HepG2 (cell line): ENCODE measurements around the gene ZNF771. TPM values are rescaled to one million over a fixed set of nuclear protein-coding genes. Genes with fewer than 3 reads are reported as not detected.
A peak's percentile ranks its signal among the peaks of the same experiment; 100 is the strongest.

Experiments used
- AKAP8 ChIP-seq: sonication (generic); formaldehyde crosslinking; IDR thresholded peaks from 2 replicates; pipeline ENCODE4 v1.5.1; 2020; ENCODE audit warnings: mild to moderate bottlenecking, missing genetic modification reagents
- ASH2L ChIP-seq: fragments of 300-600, 200-600 bp; sonication (generic); IDR thresholded peaks from 2 replicates; pipeline ENCODE4 v1.7.0; 2017; ENCODE audit warnings: low read depth, mild to moderate bottlenecking, moderate library complexity, mixed read lengths, low read length; ENCODE audit not compliant: insufficient read length
- DDIT3 ChIP-seq: sonication (generic); formaldehyde crosslinking; IDR thresholded peaks from 2 replicates; pipeline ENCODE4 v1.4.0; 2020; ENCODE audit warnings: mild to moderate bottlenecking, missing genetic modification reagents
- ETV6 ChIP-seq: sonication (generic); formaldehyde crosslinking; conservative IDR thresholded peaks from 2 replicates; pipeline ENCODE4 v1.4.0; 2020; ENCODE audit warnings: missing genetic modification reagents
- IRF2 ChIP-seq: IDR thresholded peaks from 2 replicates; pipeline ENCODE4 v1.6.1; 2018; ENCODE audit warnings: missing genetic modification reagents, missing compliant biosample characterization
- MTF2 ChIP-seq: sonication (generic); formaldehyde crosslinking; IDR thresholded peaks from 2 replicates; pipeline ENCODE4 v1.5.0; 2020; ENCODE audit warnings: missing genetic modification reagents, borderline replicate concordance
- NONO ChIP-seq, 2 experiments: fragments of 450-650 bp in 1 of 2; sonication (generic) in 1 of 2; formaldehyde crosslinking in 1 of 2; IDR thresholded peaks in 1 of 2; conservative IDR thresholded peaks in 1 of 2; 2 replicates each; pipeline versions ENCODE4 v1.6.1 to v1.8.0; 2017 to 2022; ENCODE audit warnings: mild to moderate bottlenecking in 1 of 2, missing genetic modification reagents in 1 of 2, moderate library complexity in 1 of 2
- NR2C2 ChIP-seq: sonication (generic); formaldehyde crosslinking; IDR thresholded peaks from 2 replicates; pipeline ENCODE4 v1.4.0; 2020; ENCODE audit warnings: missing genetic modification reagents, mild to moderate bottlenecking, moderate library complexity, borderline replicate concordance
- RFX5 ChIP-seq: IDR thresholded peaks from 2 replicates; pipeline ENCODE4 v1.6.1; 2011; ENCODE audit warnings: low read depth, low read length, improper control_type of control experiment
- ZFY ChIP-seq: sonication (generic); formaldehyde crosslinking; IDR thresholded peaks from 2 replicates; pipeline ENCODE4 v1.4.0; 2020; ENCODE audit warnings: missing genetic modification reagents
- ZNF292 ChIP-seq: sonication (generic); formaldehyde crosslinking; IDR thresholded peaks from 2 replicates; pipeline ENCODE4 v1.8.1; 2022; ENCODE audit warnings: mild to moderate bottlenecking, low read depth, missing genetic modification reagents, borderline replicate concordance
- ZNF34 ChIP-seq: sonication (generic); formaldehyde crosslinking; IDR thresholded peaks from 2 replicates; pipeline ENCODE4 v1.4.0; 2020; ENCODE audit warnings: mild to moderate bottlenecking, missing genetic modification reagents, borderline replicate concordance
- ZNF446 ChIP-seq: sonication (generic); formaldehyde crosslinking; IDR thresholded peaks from 2 replicates; pipeline ENCODE4 v1.5.0; 2020; ENCODE audit warnings: mild to moderate bottlenecking, missing genetic modification reagents
- ZNF563 ChIP-seq: sonication (generic); formaldehyde crosslinking; IDR thresholded peaks from 2 replicates; pipeline ENCODE4 v1.8.0; 2022; ENCODE audit warnings: mild to moderate bottlenecking, moderate library complexity, missing genetic modification reagents
- ZNF761 ChIP-seq: sonication (generic); formaldehyde crosslinking; conservative IDR thresholded peaks from 2 replicates; pipeline ENCODE4 v1.4.0; 2020; ENCODE audit warnings: mild to moderate bottlenecking, missing genetic modification reagents
- polyA plus RNA-seq, 8 experiments: library from polyadenylated mRNA; depleted of rRNA in 3 of 8; stranded (reverse) in 7 of 8; unstranded in 1 of 8; fragments of >200 nt; fragmentation: Illumina TruSeq in 4 of 8; extraction: Trizol in 4 of 8; gene quantifications; 2 replicates each; pipeline versions ENCODE4 v1.2.1 to v1.2.3, GENCODE V29; 2011 to 2016; ENCODE audit warnings: low read depth in 4 of 8, missing spikeins in 1 of 8, mixed read lengths in 1 of 8; ENCODE audit not compliant: insufficient read depth in 1 of 8
- total RNA-seq, 5 experiments: library from RNA; depleted of rRNA; stranded (reverse); fragments of >200 nt; fragmentation: Illumina TruSeq; extraction: Trizol; gene quantifications; 2 replicates each; pipeline ENCODE4 v1.2.3, GENCODE V29; 2016; ENCODE audit warnings: low read depth in 1 of 5
- TF ChIP-seq, protein P1 (sequence below): sonication (generic); formaldehyde crosslinking; IDR thresholded peaks from 2 replicates; pipeline ENCODE4 v1.4.0; 2020; ENCODE audit warnings: low read depth, mild to moderate bottlenecking, missing genetic modification reagents
- TF ChIP-seq, protein P2 (sequence below): sonication (generic); formaldehyde crosslinking; IDR thresholded peaks from 2 replicates; pipeline ENCODE4 v1.4.0; 2020; ENCODE audit warnings: missing genetic modification reagents
- TF ChIP-seq, protein P3 (sequence below): sonication (generic); formaldehyde crosslinking; IDR thresholded peaks from 2 replicates; pipeline ENCODE4 v1.5.0; 2020; ENCODE audit warnings: mild to moderate bottlenecking, missing genetic modification reagents, borderline replicate concordance

ZNF771 gene
- total and polyA plus RNA-seq, 2 of the 13 experiments (the other 11 are each of a cell fraction or from before 2014, with no cell fraction given) = 5.0 to 11.8 TPM

DNA sequence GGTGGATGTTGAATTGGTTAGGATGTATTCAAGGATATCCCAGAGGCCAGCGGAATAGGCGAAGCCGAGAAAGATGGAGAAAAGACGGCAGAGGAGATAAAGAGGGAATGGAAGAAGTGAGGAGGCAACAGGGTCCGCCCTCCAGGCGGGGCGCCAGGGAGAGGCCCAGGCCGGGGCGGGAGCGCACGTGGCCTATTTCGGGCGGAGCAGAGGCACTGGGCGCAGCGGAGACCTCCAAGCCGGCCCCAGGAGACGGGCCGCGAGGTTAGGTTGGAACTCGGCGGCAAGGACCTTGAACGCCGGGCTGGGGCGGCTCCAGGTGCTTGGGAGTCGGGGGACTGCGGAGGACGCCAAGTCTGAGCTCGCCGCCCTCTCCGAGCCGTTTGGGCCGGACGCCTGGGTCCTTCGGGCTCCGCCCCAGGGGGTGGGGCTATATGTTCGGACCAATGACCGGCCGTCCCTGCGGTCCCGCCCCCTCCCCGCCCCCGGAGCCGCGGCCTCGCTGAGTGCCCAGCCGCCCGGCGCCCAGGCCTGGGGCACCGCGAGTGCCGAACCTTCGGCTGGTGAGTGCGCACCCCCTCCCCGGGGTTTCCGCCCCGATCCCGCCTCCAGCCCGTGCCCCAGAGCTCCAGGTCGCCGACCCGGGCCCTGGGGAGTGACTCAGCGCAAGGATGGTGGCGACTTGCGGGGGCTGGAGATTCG lies at the start of gene ZNF771 (continued):
- TF ChIP-seq RFX5 (no peak; the same call in 1 of the 2 replicates), ZNF446 (CRISPR knock-in tag) (no peak; the same call in 1 of the 2 replicates), DDIT3 (CRISPR knock-in tag) (no peak), ZNF761 (peak; percentile 65; the same call in 1 of the 2 replicates), ETV6 (CRISPR knock-in tag) (peak; percentile 73), NONO (IDR thresholded peaks at IDR 0.05) (no peak), NONO (CRISPR knock-in tag; conservative IDR thresholded peaks at IDR 0.05) (peak; percentile 88), IRF2 (CRISPR knock-in tag) (peak; percentile 85), NR2C2 (CRISPR knock-in tag) (peak; percentile 56; the same call in 1 of the 2 replicates), ZNF563 (CRISPR knock-in tag) (peak; percentile 78), ZNF34 (CRISPR knock-in tag) (no peak), MTF2 (peak; percentile 91), ZNF292 (CRISPR knock-in tag) (peak; percentile 44; the same call in 1 of the 2 replicates), ASH2L (peak; percentile 87), AKAP8 (CRISPR knock-in tag) (0 out of 2 replicates have a peak, but pooled peaks have one; percentile 29), ZFY (peak; percentile 96)
- TF ChIP-seq, protein P1, sequence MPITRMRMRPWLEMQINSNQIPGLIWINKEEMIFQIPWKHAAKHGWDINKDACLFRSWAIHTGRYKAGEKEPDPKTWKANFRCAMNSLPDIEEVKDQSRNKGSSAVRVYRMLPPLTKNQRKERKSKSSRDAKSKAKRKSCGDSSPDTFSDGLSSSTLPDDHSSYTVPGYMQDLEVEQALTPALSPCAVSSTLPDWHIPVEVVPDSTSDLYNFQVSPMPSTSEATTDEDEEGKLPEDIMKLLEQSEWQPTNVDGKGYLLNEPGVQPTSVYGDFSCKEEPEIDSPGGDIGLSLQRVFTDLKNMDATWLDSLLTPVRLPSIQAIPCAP (CRISPR knock-in tag) = no peak
- TF ChIP-seq, protein P2, sequence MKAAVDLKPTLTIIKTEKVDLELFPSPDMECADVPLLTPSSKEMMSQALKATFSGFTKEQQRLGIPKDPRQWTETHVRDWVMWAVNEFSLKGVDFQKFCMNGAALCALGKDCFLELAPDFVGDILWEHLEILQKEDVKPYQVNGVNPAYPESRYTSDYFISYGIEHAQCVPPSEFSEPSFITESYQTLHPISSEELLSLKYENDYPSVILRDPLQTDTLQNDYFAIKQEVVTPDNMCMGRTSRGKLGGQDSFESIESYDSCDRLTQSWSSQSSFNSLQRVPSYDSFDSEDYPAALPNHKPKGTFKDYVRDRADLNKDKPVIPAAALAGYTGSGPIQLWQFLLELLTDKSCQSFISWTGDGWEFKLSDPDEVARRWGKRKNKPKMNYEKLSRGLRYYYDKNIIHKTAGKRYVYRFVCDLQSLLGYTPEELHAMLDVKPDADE (CRISPR knock-in tag) = no peak
- TF ChIP-seq, protein P3, sequence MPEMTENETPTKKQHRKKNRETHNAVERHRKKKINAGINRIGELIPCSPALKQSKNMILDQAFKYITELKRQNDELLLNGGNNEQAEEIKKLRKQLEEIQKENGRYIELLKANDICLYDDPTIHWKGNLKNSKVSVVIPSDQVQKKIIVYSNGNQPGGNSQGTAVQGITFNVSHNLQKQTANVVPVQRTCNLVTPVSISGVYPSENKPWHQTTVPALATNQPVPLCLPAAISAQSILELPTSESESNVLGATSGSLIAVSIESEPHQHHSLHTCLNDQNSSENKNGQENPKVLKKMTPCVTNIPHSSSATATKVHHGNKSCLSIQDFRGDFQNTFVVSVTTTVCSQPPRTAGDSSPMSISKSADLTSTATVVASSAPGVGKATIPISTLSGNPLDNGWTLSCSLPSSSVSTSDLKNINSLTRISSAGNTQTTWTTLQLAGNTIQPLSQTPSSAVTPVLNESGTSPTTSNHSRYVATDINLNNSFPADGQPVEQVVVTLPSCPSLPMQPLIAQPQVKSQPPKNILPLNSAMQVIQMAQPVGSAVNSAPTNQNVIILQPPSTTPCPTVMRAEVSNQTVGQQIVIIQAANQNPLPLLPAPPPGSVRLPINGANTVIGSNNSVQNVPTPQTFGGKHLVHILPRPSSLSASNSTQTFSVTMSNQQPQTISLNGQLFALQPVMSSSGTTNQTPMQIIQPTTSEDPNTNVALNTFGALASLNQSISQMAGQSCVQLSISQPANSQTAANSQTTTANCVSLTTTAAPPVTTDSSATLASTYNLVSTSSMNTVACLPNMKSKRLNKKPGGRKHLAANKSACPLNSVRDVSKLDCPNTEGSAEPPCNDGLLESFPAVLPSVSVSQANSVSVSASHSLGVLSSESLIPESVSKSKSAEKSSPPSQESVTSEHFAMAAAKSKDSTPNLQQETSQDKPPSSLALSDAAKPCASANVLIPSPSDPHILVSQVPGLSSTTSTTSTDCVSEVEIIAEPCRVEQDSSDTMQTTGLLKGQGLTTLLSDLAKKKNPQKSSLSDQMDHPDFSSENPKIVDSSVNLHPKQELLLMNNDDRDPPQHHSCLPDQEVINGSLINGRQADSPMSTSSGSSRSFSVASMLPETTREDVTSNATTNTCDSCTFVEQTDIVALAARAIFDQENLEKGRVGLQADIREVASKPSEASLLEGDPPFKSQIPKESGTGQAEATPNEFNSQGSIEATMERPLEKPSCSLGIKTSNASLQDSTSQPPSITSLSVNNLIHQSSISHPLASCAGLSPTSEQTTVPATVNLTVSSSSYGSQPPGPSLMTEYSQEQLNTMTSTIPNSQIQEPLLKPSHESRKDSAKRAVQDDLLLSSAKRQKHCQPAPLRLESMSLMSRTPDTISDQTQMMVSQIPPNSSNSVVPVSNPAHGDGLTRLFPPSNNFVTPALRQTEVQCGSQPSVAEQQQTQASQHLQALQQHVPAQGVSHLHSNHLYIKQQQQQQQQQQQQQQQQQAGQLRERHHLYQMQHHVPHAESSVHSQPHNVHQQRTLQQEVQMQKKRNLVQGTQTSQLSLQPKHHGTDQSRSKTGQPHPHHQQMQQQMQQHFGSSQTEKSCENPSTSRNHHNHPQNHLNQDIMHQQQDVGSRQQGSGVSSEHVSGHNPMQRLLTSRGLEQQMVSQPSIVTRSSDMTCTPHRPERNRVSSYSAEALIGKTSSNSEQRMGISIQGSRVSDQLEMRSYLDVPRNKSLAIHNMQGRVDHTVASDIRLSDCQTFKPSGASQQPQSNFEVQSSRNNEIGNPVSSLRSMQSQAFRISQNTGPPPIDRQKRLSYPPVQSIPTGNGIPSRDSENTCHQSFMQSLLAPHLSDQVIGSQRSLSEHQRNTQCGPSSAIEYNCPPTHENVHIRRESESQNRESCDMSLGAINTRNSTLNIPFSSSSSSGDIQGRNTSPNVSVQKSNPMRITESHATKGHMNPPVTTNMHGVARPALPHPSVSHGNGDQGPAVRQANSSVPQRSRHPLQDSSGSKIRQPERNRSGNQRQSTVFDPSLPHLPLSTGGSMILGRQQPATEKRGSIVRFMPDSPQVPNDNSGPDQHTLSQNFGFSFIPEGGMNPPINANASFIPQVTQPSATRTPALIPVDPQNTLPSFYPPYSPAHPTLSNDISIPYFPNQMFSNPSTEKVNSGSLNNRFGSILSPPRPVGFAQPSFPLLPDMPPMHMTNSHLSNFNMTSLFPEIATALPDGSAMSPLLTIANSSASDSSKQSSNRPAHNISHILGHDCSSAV (CRISPR knock-in tag) = no peak
